Mononuclear cell (primary cell): ENCODE measurements around the gene KRTAP10-6. TPM values are rescaled to one million over a fixed set of nuclear protein-coding genes. Genes with fewer than 3 reads are reported as not detected.
"Not testable (repeated sequence)": the region's sequence is repeated elsewhere in the genome, so short reads cannot be mapped to it uniquely, and the experiment has no call there.

Experiments
- H3K27me3 ChIP-seq: 2 replicates; pipeline ENCODE4 v1.6.0; 2011; ENCODE audit warnings: low read length, control low read depth; ENCODE audit not compliant: insufficient read depth
- H3K4me1 ChIP-seq: 2 replicates; pipeline ENCODE4 v1.5.1; 2011; ENCODE audit warnings: mild to moderate bottlenecking, low read length, control low read depth; ENCODE audit not compliant: insufficient read depth
- H3K4me3 ChIP-seq: 2 replicates; pipeline ENCODE4 v1.5.1; 2011; ENCODE audit warnings: mild to moderate bottlenecking, low read length, moderate library complexity
- H3K9me3 ChIP-seq: 2 replicates; pipeline ENCODE4 v1.5.1; 2011; ENCODE audit warnings: low read depth, mild to moderate bottlenecking, control low read depth, low read length
- total RNA-seq: library from RNA; depleted of rRNA; stranded (reverse); fragments of >200 nt; gene quantifications from one replicate; pipeline ENCODE4 v1.2.3, GENCODE V29; 2012

The KRTAP10-6 gene
- total RNA-seq, 1 donor: not detected

DNA sequence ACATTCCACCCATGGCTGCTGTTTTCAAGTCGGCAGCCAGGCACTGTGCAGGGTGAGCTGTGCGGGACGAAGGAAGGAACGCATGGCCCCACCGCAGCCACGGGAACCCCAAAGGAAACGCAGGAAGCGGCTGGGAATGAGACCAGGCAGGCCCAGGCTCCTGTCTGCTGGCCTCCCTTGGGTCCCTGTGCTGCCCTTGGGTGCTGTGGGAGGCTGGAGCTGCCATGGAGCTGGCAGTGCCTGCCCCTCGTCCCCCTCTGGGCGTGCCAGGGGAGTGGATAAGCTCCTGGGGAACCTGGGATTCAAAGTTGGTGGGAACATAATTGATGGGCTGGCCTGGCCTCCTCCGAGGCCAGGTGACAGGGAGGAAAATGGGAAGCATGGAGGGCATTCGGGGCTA lies 24.0 kb downstream of the KRTAP10-6 start:
- Histone ChIP-seq H3K27me3 (no peaks in the 10 kb centered on the region), H3K4me3 (no peak overlapping the region), H3K4me1 (peaks cover 4% of the 10 kb centered on the region), H3K9me3 (no peaks in the 10 kb centered on the region)

- peaks cover 2% of the 10 kb centered on the region for H3K9me3 ChIP-seq
- no peak overlapping the region for H3K4me3 ChIP-seq
- H3K27me3 ChIP-seq: no peaks in the 10 kb centered on the region
- H3K4me1 ChIP-seq: peaks cover 4% of the 10 kb centered on the region
Observed at GRCh38 chr21:44567481-44568171, 24.7 kb downstream of the KRTAP10-6 start.

- Histone ChIP-seq H3K4me1 (peaks cover 4% of the 10 kb centered on the region), H3K4me3 (no peak overlapping the region), H3K27me3 (no peaks in the 10 kb centered on the region), H3K9me3 (peaks cover 5% of the 10 kb centered on the region)
Observed at GRCh38 chr21:44566403-44566802, 25.9 kb downstream of the KRTAP10-6 start.

GRCh38 chr21:44564886-44565598 lies 27.3 kb downstream of the KRTAP10-6 start:
- H3K9me3 ChIP-seq: peaks cover 5% of the 10 kb centered on the region
- peaks cover 4% of the 10 kb centered on the region for H3K4me1 ChIP-seq
- H3K27me3 ChIP-seq: no peaks in the 10 kb centered on the region
- no peak overlapping the region for H3K4me3 ChIP-seq

DNA sequence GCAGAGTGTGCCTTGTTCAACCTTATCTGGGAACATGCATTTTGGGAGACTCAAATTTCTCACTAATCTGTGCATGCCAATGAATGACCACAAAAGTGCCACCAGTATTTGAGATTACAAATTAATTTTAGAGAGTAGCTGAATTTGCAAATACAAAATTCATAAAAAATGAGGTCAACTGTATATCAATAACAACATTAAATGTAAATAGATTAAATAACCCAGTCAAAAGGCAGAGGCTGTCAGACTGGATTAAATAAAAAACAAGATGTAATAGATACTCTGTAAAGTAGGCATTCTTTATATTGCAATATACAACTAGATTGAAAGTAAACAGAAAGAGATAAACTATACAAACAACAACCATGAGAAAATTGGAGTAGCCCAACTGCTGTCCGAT lies 28.2 kb downstream of the KRTAP10-6 start:
- Histone ChIP-seq H3K27me3 (no peaks in the 10 kb centered on the region), H3K4me3 (no peak overlapping the region), H3K9me3 (peaks cover 5% of the 10 kb centered on the region), H3K4me1 (peaks cover 4% of the 10 kb centered on the region)

- Histone ChIP-seq H3K9me3 (peaks cover 5% of the 10 kb centered on the region), H3K4me1 (no peaks in the 10 kb centered on the region), H3K4me3 (no peak within 1 kb of the TSS), H3K27me3 (no peaks in the 10 kb centered on the region)
Observed at GRCh38 chr21:44558695-44559094, 33.6 kb downstream of the KRTAP10-6 start, which contains the start of gene KRTAP10-3. Gene KRTAP10-3, minus strand, starts transcription at chr21:44558795. Its CDS starts 80 bp downstream, at chr21:44558715.

GRCh38 chr21:44558329-44558675 lies 34.0 kb downstream of the KRTAP10-6 start:
- H3K27me3 ChIP-seq, H3K4me3 ChIP-seq, H3K9me3 ChIP-seq, H3K4me1 ChIP-seq: not testable (repeated sequence)

GRCh38 chr21:44557491-44558328 lies 34.6 kb downstream of the KRTAP10-6 start:
- H3K9me3 ChIP-seq: peaks cover 4% of the 10 kb centered on the region

GRCh38 chr21:44556879-44557278 lies 35.4 kb downstream of the KRTAP10-6 start:
- H3K27me3 ChIP-seq: no peaks in the 10 kb centered on the region
- H3K9me3 ChIP-seq: no peaks in the 10 kb centered on the region
- no peak overlapping the region for H3K4me3 ChIP-seq
- H3K4me1 ChIP-seq: no peaks in the 10 kb centered on the region

More at GRCh38 chr21:44557491-44558328, 34.6 kb downstream of the KRTAP10-6 start:
- no peaks in the 10 kb centered on the region for H3K27me3 ChIP-seq
- no peaks in the 10 kb centered on the region for H3K4me1 ChIP-seq
- no peak overlapping the region for H3K4me3 ChIP-seq

GRCh38 chr21:44555200-44555875 lies 37.0 kb downstream of the KRTAP10-6 start:
- Histone ChIP-seq H3K27me3 (no peaks in the 10 kb centered on the region), H3K4me1 (no peaks in the 10 kb centered on the region), H3K9me3 (no peaks in the 10 kb centered on the region), H3K4me3 (no peak overlapping the region)

DNA sequence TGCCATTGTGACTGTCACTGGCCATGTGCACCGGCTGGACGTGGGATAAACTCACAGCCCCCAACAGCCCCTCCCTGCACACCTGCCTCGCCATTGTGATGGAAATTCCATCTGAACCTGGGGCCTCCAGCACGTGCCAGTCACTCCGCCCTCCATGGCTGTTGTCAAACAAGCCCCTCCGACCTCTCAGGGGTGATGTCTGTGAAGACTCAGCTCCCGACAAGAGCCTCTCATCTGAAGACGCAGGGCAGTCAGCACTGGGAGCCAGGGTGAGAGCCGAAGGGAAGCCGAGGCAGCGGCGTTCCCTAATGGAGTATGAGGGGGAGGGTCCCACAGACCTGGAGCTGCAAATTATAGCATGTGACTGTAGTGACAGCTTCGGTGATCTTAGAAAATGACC lies 39.6 kb downstream of the KRTAP10-6 start:
- H3K4me1 ChIP-seq: peaks cover 3% of the 10 kb centered on the region
- H3K27me3 ChIP-seq: no peaks in the 10 kb centered on the region

GRCh38 chr21:44552136-44552535 lies 40.2 kb downstream of the KRTAP10-6 start:
- Histone ChIP-seq H3K4me3 (no peak overlapping the region), H3K4me1 (peaks cover 9% of the 10 kb centered on the region), H3K9me3 (peaks cover 2% of the 10 kb centered on the region), H3K27me3 (peaks cover 2% of the 10 kb centered on the region)

More for the DNA sequence above, 39.6 kb downstream of the KRTAP10-6 start:
- Histone ChIP-seq H3K9me3 (no peaks in the 10 kb centered on the region), H3K4me3 (no peak overlapping the region)

DNA sequence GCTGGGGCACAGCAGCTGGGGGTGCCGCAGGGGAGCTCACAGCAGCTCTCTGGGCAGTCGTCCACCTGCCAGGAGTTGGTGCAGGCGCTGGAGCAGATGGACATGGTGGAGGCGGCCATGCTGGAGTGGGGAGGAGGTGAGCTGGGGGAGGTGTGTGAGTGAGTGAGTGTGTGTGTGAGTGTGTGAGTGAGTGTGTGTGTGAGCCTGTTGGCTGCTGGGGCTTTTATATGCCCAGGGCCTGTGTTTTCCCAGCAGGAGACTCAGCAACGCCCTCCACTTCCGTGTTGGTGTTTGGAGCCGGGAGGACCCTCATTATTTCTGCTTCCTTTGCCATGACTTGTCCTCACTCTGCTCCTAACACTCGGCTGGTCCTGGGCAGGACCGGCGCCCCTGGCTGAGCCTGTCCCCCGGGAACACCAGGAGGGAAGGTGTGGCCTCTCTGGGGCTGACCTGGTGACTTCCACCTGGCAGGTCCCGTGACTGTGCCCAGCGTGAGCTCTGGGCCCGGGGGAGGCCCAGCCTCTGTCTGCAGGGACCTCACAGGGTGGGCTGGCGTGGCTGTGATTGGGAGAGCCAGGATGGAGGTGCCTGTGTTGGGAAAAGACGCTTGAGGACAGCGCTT lies 40.9 kb downstream of the KRTAP10-6 start, which contains the start of gene KRTAP10-2:
Gene KRTAP10-2 (minus strand): TSS at position 166 of the 622 bp plus-strand sequence. CDS start 47 bp downstream, at position 119.
- Histone ChIP-seq H3K9me3 (peaks cover 8% of the 10 kb centered on the region), H3K4me1 (peaks cover 9% of the 10 kb centered on the region), H3K27me3 (peaks cover 2% of the 10 kb centered on the region), H3K4me3 (no peak within 1 kb of the TSS)

- Histone ChIP-seq H3K27me3 (peaks cover 2% of the 10 kb centered on the region), H3K4me3 (no peak overlapping the region)
Observed at GRCh38 chr21:44550807-44551206, 41.5 kb downstream of the KRTAP10-6 start.

More at GRCh38 chr21:44550807-44551206, 41.5 kb downstream of the KRTAP10-6 start:
- H3K4me1 ChIP-seq: peaks cover 9% of the 10 kb centered on the region
- H3K9me3 ChIP-seq: peaks cover 8% of the 10 kb centered on the region
